Measurements from ENCODE around the gene AKAP1.

GRCh38 chr17:57051886-57052361 lies 33.1 kb upstream of the AKAP1 start:
- TF ChIP-seq EZH2 (IDR thresholded peaks at IDR 0.05; ENCODE audit: insufficient read depth, poor library complexity, severe bottlenecking), result no peak
- TF ChIP-seq EZH2phosphoT487 (IDR thresholded peaks at IDR 0.05; ENCODE audit: insufficient read depth, low read depth), result no peak
